Endometrium (tissue), 2 donors: ENCODE results near the gene BABAM2.
"Not testable (repeated sequence)": the region's sequence is repeated elsewhere in the genome, so short reads cannot be mapped to it uniquely, and the experiment has no call there.

Experiments used
- FAIRE-seq: peaks from 2 replicates; lab custom pipeline; 2012; peaks lifted over from hg19 to GRCh38; lab: Jason Lieb, UNC
- donor health status: control.
- donor health status: control.

BABAM2 gene

GRCh38 chr2:27978761-27979160 lies 88.2 kb downstream of the BABAM2 start:
- FAIRE-seq = not testable (repeated sequence)

- FAIRE-seq = no peak
These were observed 89.7 kb downstream of the BABAM2 start for GRCh38 chr2:27980242-27980641.

- no peak for FAIRE-seq
These were observed 93.6 kb downstream of the BABAM2 start for GRCh38 chr2:27984153-27984552.

GRCh38 chr2:27988306-27988705 lies 97.8 kb downstream of the BABAM2 start:
- peak; percentile 15 for FAIRE-seq

- FAIRE-seq = no peak
These were observed 98.2 kb downstream of the BABAM2 start for GRCh38 chr2:27988718-27989117.

- FAIRE-seq = no peak
These were observed 98.6 kb downstream of the BABAM2 start for GRCh38 chr2:27989149-27989548.

GRCh38 chr2:27990030-27990590 lies 99.6 kb downstream of the BABAM2 start:
- FAIRE-seq = no peak

GRCh38 chr2:27991146-27991545 lies 100.6 kb downstream of the BABAM2 start:
- no peak for FAIRE-seq

GRCh38 chr2:27992787-27993401 lies 102.4 kb downstream of the BABAM2 start:
- FAIRE-seq = no peak

GRCh38 chr2:27993402-27993787 lies 102.9 kb downstream of the BABAM2 start:
- no peak for FAIRE-seq

- no peak for FAIRE-seq
These were observed 103.6 kb downstream of the BABAM2 start for GRCh38 chr2:27993950-27994728.

- no peak for FAIRE-seq
These were observed 105.8 kb downstream of the BABAM2 start for GRCh38 chr2:27996156-27996922.

GRCh38 chr2:28000287-28000686 lies 109.8 kb downstream of the BABAM2 start:
- no peak for FAIRE-seq

- peak; percentile 86 for FAIRE-seq
These were observed 111.7 kb downstream of the BABAM2 start for GRCh38 chr2:28002181-28002580.

GRCh38 chr2:28004086-28004485 lies 113.6 kb downstream of the BABAM2 start:
- FAIRE-seq = no peak

- FAIRE-seq = no peak
These were observed 119.2 kb downstream of the BABAM2 start for GRCh38 chr2:28009732-28010131.

GRCh38 chr2:28011322-28011737 lies 120.8 kb downstream of the BABAM2 start:
- no peak for FAIRE-seq

- FAIRE-seq = not testable (repeated sequence)
These were observed 127.9 kb downstream of the BABAM2 start for GRCh38 chr2:28018474-28018873.

GRCh38 chr2:28019521-28019920 lies 129.0 kb downstream of the BABAM2 start:
- not testable (repeated sequence) for FAIRE-seq

- no peak for FAIRE-seq
These were observed 131.4 kb downstream of the BABAM2 start for GRCh38 chr2:28021898-28022297.

- FAIRE-seq = no peak
These were observed 134.6 kb downstream of the BABAM2 start for GRCh38 chr2:28025123-28025522.

- FAIRE-seq = not testable (repeated sequence)
These were observed 135.7 kb downstream of the BABAM2 start for GRCh38 chr2:28026230-28026629.

- FAIRE-seq = no peak
These were observed 137.5 kb downstream of the BABAM2 start for GRCh38 chr2:28028025-28028424.
